GM18520 (cell line): Measurements from ENCODE around the gene RTP4.

Experiments used
- ATAC-seq: cut with Tn5 transposase; IDR thresholded peaks from one replicate; pipeline ENCODE4 v1.9.1; 2021; ENCODE audit not compliant: unreplicated experiment

The RTP4 gene

GRCh38 chr3:187368251-187369088 is at the start of gene RTP4:
RTP4 (plus strand) TSS chr3:187368385; CDS start chr3:187368442, 57 bp downstream.
- peak; percentile 81 for ATAC-seq

- no peak for ATAC-seq
Measured at GRCh38 chr3:187318819-187319616, 49.2 kb upstream of the RTP4 start.

- ATAC-seq, result peak; percentile 58
Measured at GRCh38 chr3:187319699-187320302, 48.4 kb upstream of the RTP4 start.

- no peak for ATAC-seq
Measured at GRCh38 chr3:187321766-187322165, 46.4 kb upstream of the RTP4 start.

- no peak for ATAC-seq
Measured at GRCh38 chr3:187322291-187322690, 45.9 kb upstream of the RTP4 start.

GRCh38 chr3:187323091-187323490 is 45.1 kb upstream of the RTP4 start:
- ATAC-seq, result no peak

- no peak for ATAC-seq
Measured at GRCh38 chr3:187325632-187326031, 42.6 kb upstream of the RTP4 start.

GRCh38 chr3:187327845-187328244 is 40.3 kb upstream of the RTP4 start:
- no peak for ATAC-seq

- no peak for ATAC-seq
Measured at GRCh38 chr3:187328691-187329090, 39.5 kb upstream of the RTP4 start.

GRCh38 chr3:187334904-187335303 is 33.3 kb upstream of the RTP4 start:
- ATAC-seq, result no peak

GRCh38 chr3:187336322-187336721 is 31.9 kb upstream of the RTP4 start:
- no peak for ATAC-seq

- ATAC-seq, result no peak
Measured at GRCh38 chr3:187340578-187340977, 27.6 kb upstream of the RTP4 start.

- ATAC-seq, result no peak
Measured at GRCh38 chr3:187342255-187342654, 25.9 kb upstream of the RTP4 start.

- no peak for ATAC-seq
Measured at GRCh38 chr3:187343670-187344069, 24.5 kb upstream of the RTP4 start.

- ATAC-seq, result no peak
Measured at GRCh38 chr3:187352581-187353575, 15.3 kb upstream of the RTP4 start.

GRCh38 chr3:187358068-187358467 is 10.1 kb upstream of the RTP4 start:
- no peak for ATAC-seq

- ATAC-seq, result no peak
Measured at GRCh38 chr3:187359798-187360486, 8.2 kb upstream of the RTP4 start.

GRCh38 chr3:187360596-187360995 is 7.6 kb upstream of the RTP4 start:
- ATAC-seq, result no peak

- no peak for ATAC-seq
Measured at GRCh38 chr3:187361835-187362234, 6.3 kb upstream of the RTP4 start.

GRCh38 chr3:187367561-187368103 is 553 bp upstream of the RTP4 start:
- no peak for ATAC-seq
